HL-60/S4 treated with retinoic acid at 250 ng/mL for 4 days and 3 days (cell line): ENCODE data around the gene MAGI1.

Source experiments
- in situ Hi-C: fragments of 300-500 bp; cut with MboI; formaldehyde crosslinking; loops from 2 replicates; pipeline ENCODE4 v1.7.0; 2022; ENCODE audit warnings: low sequenced_read_pairs

Gene MAGI1

GRCh38 chr3:65975032-65975431, 63.7 kb downstream of the MAGI1 start:
- in situ Hi-C loops, result no loop called here

DNA sequence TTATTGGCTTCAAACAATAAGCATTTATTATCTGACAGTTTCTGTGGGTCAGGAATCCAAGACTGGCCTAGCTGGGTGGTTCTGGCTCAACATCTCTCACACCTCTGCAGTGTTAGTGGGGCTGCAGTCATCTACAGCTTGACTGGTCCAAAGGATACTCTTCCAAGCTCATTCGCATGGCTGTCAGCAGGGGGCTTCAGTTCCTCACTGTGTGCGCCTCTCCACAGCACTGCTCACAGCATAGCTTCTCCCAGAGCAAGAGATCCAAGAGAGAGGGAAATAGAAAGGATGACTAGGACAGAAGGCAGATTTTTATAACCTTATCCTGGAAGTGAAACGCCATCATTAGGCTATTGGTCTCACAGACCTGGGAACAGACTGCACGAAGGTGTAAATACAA, 64.2 kb downstream of the MAGI1 start:
- in situ Hi-C loops, result no loop called here

DNA sequence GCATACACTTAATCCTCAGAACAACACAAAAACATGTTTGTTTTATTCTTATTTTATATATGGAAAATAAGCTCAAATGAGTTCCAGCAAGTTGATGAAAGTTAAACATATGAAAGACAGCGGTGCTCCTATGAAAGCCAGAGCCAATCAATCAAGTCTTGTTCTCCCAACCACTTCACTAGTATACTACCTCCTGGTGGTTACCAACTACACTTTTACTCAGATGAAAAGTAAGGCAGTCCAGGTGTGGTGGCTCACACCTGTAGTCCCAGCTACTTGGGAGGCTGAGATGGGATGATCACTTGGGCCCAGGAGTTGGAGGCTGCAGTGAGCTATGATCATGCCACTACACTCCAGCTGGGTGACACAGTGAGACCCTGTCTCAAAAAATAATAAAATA, 66.0 kb downstream of the MAGI1 start:
- in situ Hi-C loops, result no loop called here

- in situ Hi-C loops, result no loop called here
Measured at GRCh38 chr3:65971293-65972252, 67.1 kb downstream of the MAGI1 start.

- in situ Hi-C loops, result no loop called here
Measured at GRCh38 chr3:65968996-65969395, 69.7 kb downstream of the MAGI1 start.

DNA sequence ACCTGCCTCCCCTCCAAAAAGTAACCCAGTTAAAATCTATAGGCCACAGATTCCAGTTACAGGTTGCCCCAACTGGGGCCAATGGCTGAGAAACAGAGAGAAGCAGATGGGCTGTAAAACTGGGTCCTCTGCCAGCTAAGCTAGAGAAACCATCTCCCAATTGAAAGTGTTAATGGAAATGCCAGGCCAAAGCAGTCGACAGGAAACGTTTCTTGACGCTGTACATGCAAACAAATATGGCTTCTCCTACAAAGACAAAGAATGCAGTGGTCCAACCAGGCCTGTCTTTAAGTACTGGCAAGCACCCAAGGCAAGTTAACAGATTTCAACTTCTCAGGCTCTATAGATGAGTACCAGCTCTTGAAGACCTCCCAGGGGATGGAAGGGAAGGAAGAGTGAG, 71.3 kb downstream of the MAGI1 start:
- in situ Hi-C loops, result no loop called here

DNA sequence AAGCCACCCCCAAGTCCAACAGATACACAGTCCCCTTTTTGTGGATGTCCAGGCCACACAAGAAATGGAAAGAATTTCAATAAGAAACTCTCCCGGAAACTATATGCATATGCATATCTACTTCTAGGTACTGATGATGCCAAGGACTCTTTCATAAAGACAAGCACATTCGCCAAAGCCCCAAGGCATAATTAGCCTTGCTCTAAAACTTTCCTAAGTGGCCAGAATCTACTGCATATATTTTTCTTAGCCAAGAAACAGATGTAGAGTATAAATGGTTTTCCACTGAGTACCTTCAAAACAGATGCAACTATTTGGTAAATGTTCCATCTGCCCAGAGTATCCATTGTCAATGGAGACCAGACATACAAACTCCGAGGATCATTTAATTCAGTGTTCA, 73.9 kb downstream of the MAGI1 start:
- in situ Hi-C loops, result no loop called here

GRCh38 chr3:65963787-65964677, 74.7 kb downstream of the MAGI1 start:
- in situ Hi-C loops, result no loop called here

DNA sequence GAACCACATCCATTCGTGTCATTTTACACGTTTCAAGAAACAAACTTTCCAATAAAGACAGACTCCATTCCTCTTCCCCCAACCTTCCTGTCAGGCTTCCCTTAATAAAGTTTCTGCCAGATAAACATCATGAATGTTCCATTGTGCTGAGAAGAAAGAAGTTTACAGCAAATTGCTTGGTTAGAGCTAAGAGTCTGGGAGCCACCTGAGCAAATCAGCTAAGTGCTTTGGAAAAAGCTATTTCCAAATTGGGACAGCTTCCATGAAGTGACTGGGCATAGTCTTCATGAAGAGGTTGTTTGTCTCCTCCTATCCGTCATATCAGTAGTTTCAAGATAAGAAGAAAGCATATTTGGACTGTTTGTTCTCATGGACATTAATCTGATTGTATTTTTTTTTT, 77.0 kb downstream of the MAGI1 start:
- in situ Hi-C loops, result no loop called here

- in situ Hi-C loops, result no loop called here
Measured at GRCh38 chr3:65961128-65961527, 77.6 kb downstream of the MAGI1 start.

DNA sequence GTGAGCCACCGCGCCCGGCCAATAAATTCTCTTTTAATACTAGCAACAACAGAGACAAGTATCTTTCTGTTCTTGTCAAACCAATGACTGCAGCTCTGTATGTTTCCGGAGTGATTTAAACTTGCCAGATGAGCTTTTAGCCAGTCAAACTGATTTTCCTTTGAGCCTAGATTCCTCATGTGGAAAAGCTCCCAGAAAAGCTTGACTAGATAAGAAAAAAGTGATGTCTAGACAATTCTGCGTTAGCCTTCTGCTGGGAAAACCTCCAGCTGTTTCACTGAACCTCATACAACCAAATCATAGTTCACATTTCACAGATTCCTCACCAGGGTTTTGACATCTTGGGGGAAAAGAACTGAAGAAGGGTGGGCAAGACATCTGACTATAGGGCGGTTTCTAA, 78.6 kb downstream of the MAGI1 start:
- in situ Hi-C loops, result no loop called here

GRCh38 chr3:65958216-65958615, 80.5 kb downstream of the MAGI1 start:
- in situ Hi-C loops, result no loop called here

GRCh38 chr3:65955792-65956477, 82.8 kb downstream of the MAGI1 start:
- in situ Hi-C loops, result no loop called here

- in situ Hi-C loops, result no loop called here
Measured at GRCh38 chr3:65953881-65954733, 84.6 kb downstream of the MAGI1 start.

DNA sequence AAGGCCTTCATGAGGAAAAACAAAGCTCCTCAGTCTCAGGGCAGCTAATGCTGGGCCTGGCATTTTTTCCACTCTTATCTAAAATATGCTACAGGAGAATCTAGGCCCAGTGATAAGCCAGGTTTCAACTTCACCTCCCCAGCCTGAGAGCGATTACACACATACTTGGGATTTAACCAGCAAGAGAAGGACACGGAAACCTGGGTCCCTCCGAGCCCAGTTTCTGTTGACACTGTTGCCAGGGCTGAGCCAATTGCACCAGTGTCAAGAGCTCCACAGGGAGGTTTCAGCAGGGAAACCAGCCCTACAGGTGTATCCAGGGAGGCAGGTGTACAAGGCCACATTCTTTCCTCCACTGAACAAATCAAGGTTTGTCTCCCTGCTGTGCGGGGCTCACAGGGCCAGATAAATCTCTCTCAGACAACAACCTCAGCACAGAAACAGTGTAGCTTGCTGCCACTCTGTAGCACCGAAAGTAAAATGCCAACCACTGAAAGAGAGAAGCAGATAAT, 85.4 kb downstream of the MAGI1 start:
- in situ Hi-C loops, result no loop called here

- in situ Hi-C loops, result no loop called here
Measured at GRCh38 chr3:65952842-65953241, 85.9 kb downstream of the MAGI1 start.

GRCh38 chr3:65951836-65952505, 86.7 kb downstream of the MAGI1 start:
- in situ Hi-C loops, result no loop called here

DNA sequence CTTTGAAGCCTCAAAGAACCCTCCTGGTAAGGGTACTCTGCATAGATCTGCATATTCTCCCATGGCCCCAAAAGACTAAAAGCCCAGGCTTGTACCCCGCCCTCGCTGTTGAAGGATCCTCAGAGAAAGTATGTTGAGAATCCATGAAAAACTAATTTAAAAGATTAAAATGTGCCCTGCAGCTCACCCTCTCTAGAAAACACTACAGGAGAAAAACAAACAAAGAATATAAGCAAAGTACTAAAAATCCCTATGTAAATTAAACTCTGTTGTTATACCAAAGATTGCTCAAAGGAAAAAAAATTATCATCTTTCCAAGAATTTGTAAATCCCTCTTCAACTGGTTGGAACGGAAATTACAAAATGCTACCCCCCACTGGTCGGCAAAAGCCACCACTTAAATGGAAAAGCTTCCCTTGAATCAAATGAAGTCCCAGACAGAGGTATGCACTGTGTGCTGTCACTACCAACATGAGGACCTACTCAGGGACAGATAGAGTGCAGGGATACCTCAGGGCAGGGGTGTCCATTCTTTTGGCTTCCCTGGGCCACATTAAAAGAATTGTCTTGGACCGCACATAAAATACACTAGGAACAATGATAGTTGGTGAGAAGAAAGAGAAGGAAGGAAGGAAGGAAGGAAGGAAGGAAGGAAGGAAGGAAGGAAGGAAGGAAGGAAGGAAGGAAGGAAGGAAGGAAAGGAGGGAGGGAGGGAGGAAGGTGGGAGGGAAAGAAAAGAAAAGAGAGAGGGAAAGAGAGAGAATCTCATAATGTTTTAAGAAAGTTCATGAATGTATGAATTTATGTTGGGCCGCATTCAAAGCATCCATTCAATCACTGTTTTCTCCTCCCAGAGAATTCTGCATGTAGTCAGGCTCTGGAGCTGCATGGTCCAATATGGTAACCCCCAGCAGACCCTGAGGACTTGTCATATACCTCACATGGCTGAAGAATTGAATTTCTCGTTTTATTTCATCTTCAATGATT, 88.1 kb downstream of the MAGI1 start:
- in situ Hi-C loops, result no loop called here
